AG04450 (cell line): ENCODE data around the gene CCDC127. TPM values are rescaled to one million over a fixed set of nuclear protein-coding genes. Genes with fewer than 3 reads are reported as not detected.
"Not testable (repeated sequence)": the region's sequence is repeated elsewhere in the genome, so short reads cannot be mapped to it uniquely, and the experiment has no call there.

Experiments
- CTCF ChIA-PET: fragments of 300-600, 350-600 bp; formaldehyde crosslinking; extraction: SDS; loops from one replicate; lab custom pipeline; 2022; ENCODE audit warnings: antibody characterized with exemption, inconsistent platforms; lab: Charles Lee
- POLR2A ChIA-PET: fragments of 350-600 bp; formaldehyde crosslinking; extraction: SDS; loops from one replicate; lab custom pipeline; 2021; ENCODE audit warnings: antibody characterized with exemption, inconsistent platforms; lab: Yijun Ruan, JAX
- DNase-seq: peaks from one replicate; pipeline ENCODE4 v3.0.0-alpha.2; 2011; ENCODE audit warnings: low read depth, low spot score
- H3K27ac ChIP-seq: one replicate; pipeline ENCODE4 v1.5.1; 2012; ENCODE audit warnings: low read depth, low read length, control low read depth
- H3K27me3 ChIP-seq: one replicate; pipeline ENCODE4 v1.6.0; 2012; ENCODE audit warnings: low read length; ENCODE audit not compliant: control insufficient read depth, insufficient read depth
- H3K4me3 ChIP-seq: 2 replicates; pipeline ENCODE4 v1.5.1; 2011; ENCODE audit warnings: mild to moderate bottlenecking, low read depth, low read length, control low read depth
- H3K9me3 ChIP-seq: 2 replicates; pipeline ENCODE4 v1.5.1; 2012; ENCODE audit warnings: low read length; ENCODE audit not compliant: control insufficient read depth, insufficient read depth
- polyA plus RNA-seq: library from polyadenylated mRNA; depleted of rRNA; stranded (reverse); fragments of >200 nt; gene quantifications from 2 replicates; pipeline ENCODE4 v1.2.3, GENCODE V29; 2011
- TF ChIP-seq, protein P1 (sequence below): IDR thresholded peaks from 2 replicates; pipeline ENCODE4 v1.5.1; 2011; ENCODE audit warnings: low read depth, low read length, control low read depth, inconsistent platforms

CCDC127 gene
- polyA plus RNA-seq, 1 experiment, result 6.6 TPM

DNA sequence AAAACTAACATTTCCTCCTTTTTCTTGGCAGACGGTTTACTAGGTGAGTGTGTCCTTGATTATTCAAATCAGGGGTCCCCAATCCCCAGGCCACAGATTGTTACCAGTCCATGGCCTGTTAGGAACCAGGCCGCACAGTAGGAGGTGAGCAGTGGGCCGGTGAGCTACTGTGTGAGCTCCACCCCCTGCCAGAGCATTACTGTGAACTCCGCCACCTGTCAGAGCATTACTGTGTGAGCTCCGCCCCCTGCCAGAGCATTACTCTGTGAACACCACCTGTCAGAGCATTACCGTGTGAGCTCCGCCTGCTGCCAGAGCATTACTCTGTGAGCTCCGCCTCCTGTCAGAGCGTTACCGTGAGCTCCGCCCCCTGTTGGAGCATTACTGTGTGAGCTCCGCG, 39.2 kb upstream of the CCDC127 start:
- Histone ChIP-seq H3K27ac (no peak overlapping the region), H3K4me3 (no peak overlapping the region), H3K27me3 (no peaks in the 10 kb centered on the region), H3K9me3 (peaks cover 1% of the 10 kb centered on the region; the same call in 1 of the 2 replicates)
- TF ChIP-seq, protein P1, sequence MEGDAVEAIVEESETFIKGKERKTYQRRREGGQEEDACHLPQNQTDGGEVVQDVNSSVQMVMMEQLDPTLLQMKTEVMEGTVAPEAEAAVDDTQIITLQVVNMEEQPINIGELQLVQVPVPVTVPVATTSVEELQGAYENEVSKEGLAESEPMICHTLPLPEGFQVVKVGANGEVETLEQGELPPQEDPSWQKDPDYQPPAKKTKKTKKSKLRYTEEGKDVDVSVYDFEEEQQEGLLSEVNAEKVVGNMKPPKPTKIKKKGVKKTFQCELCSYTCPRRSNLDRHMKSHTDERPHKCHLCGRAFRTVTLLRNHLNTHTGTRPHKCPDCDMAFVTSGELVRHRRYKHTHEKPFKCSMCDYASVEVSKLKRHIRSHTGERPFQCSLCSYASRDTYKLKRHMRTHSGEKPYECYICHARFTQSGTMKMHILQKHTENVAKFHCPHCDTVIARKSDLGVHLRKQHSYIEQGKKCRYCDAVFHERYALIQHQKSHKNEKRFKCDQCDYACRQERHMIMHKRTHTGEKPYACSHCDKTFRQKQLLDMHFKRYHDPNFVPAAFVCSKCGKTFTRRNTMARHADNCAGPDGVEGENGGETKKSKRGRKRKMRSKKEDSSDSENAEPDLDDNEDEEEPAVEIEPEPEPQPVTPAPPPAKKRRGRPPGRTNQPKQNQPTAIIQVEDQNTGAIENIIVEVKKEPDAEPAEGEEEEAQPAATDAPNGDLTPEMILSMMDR, result no peak
- POLR2A ChIA-PET, result no interaction called here
- DNase-seq, result no peak
- CTCF ChIA-PET, result no interaction called here

DNA sequence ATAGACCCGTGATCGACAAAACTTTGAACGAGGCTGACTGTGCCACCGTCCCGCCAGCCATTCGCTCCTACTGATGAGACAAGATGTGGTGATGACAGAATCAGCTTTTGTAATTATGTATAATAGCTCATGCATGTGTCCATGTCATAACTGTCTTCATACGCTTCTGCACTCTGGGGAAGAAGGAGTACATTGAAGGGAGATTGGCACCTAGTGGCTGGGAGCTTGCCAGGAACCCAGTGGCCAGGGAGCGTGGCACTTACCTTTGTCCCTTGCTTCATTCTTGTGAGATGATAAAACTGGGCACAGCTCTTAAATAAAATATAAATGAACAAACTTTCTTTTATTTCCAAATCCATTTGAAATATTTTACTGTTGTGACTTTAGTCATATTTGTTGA, 38.4 kb upstream of the CCDC127 start:
- POLR2A ChIA-PET, CTCF ChIA-PET, H3K4me3 ChIP-seq, H3K27me3 ChIP-seq, H3K9me3 ChIP-seq, H3K27ac ChIP-seq, DNase-seq: not testable (repeated sequence)

DNA sequence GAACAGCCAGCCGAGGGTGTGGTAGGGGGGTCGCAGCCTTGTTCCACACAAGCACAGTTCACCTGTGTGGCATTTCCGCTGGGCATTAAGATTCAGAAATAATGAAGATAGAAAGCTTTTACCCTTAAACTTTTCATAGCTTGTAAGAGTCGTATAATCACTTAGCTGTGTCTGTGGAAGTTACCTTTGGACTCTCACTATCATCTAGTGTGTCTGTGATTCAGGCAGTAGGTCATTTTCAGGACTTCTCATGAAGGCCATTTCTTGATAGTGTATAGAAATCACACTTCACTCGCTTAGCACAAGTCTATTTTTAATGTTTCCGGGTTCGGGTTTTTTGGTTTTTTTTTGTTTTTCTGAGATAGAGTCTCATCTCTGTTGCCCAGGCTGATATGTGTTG, 37.2 kb upstream of the CCDC127 start:
- POLR2A ChIA-PET, H3K27ac ChIP-seq, CTCF ChIA-PET, DNase-seq, H3K9me3 ChIP-seq, H3K4me3 ChIP-seq, H3K27me3 ChIP-seq: not testable (repeated sequence)

DNA sequence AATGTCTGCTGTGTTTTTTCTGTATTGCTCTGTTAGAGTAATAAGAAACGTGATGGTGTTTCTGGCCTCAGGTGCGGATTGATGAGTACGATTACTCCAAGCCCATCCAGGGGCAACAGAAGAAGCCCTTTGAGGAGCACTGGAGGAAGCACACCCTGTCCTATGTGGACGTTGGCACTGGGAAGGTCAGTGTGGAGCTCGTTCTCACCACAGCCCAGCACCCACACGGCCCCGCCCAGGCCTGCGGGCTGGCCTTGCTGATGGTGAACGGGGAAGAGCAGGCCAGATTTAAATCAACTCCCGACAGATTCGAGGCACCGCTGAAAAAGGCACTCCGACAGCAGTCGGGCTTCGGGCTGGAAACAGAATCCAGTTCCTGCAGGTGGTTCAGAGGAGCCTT, 36.4 kb upstream of the CCDC127 start:
- CTCF ChIA-PET, POLR2A ChIA-PET: not testable (repeated sequence)

DNA sequence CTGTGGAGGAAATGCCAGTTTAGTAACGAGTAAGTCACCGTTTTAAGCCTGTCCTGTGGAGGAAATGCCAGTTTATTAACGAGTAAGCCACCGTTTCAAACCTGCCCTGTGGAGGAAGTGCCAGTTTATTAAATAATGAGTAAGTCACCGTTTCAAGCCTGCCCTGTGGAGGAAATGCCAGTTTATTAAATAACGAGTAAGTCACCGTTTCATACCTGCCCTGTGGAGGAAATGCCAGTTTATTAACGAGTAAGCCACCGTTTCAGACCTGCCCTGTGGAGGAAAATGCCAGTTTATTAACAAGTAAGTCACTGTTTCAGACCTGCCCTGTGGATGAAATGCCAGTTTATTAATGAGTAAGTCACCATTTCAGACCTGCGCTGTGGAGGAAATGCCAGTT, 34.6 kb upstream of the CCDC127 start:
- Histone ChIP-seq H3K9me3 (no peaks in the 10 kb centered on the region; the same call in 1 of the 2 replicates), H3K27ac (no peak overlapping the region), H3K27me3 (no peaks in the 10 kb centered on the region), H3K4me3 (no peak overlapping the region)
- ChIA-PET POLR2A (no interaction called here), CTCF (no interaction called here)
- no peak for DNase-seq
- TF ChIP-seq, protein P1, result no peak

More for the DNA sequence above, 36.4 kb upstream of the CCDC127 start:
- H3K27me3 ChIP-seq, DNase-seq, H3K9me3 ChIP-seq, H3K27ac ChIP-seq, H3K4me3 ChIP-seq: not testable (repeated sequence)

DNA sequence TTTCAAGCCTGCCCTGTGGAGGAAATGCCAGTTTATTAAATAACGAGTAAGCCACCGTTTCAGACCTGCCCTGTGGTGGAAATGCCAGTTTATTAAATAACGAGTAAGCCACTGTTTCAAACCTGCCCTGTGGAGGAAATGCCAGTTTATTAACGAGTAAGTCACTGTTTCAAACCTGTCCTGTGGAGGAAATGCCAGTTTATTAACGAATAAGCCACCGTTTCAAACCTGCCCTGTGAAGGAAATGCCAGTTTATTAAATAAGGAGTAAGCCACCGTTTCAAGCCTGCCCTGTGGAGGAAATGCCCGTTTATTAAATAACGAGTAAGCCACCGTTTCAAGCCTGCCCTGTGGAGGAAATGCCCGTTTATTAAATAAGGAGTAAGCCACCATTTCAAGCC, 34.0 kb upstream of the CCDC127 start:
- H3K9me3 ChIP-seq, H3K4me3 ChIP-seq, POLR2A ChIA-PET, CTCF ChIA-PET, DNase-seq, H3K27me3 ChIP-seq, H3K27ac ChIP-seq: not testable (repeated sequence)

DNA sequence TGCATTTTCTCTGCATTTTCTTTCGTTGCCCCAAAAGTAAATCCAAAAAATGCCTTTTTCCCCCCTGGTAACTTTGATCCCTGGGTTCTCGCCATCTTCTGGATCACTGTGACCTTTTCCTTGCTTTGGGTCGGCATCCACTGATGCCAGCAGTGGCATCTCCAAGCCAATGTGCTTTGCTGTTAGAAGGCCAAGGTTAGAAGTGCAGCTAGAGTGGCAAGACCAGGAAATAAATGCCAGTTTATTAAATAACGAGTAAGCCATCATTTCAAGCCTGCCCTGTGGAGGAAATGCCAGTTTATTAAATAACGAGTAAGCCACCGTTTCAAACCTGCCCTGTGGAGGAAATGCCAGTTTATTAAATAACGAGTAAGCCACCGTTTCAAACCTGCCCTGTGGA, 33.6 kb upstream of the CCDC127 start:
- H3K27me3 ChIP-seq, H3K9me3 ChIP-seq, H3K27ac ChIP-seq, DNase-seq, CTCF ChIA-PET, POLR2A ChIA-PET, H3K4me3 ChIP-seq: not testable (repeated sequence)

DNA sequence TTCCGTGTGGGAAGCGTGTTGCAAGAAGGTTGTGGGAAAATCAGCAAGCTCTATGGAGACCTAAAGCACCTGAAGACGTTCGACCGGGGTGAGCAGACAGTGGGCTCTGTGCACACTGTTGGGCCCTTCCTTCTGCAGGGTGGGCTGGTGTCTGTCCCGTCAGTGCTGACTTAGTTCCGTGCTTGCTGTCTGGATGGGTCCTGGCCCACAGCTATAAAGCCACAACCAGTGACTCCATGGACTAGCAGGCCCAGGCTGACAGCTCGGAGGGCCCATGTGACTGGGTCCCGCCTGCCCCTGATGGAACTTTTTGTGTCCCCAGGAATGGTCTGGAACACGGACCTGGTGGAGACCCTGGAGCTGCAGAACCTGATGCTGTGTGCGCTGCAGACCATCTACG, 33.1 kb upstream of the CCDC127 start:
- DNase-seq, H3K27me3 ChIP-seq, H3K9me3 ChIP-seq, H3K27ac ChIP-seq, POLR2A ChIA-PET, CTCF ChIA-PET, H3K4me3 ChIP-seq: not testable (repeated sequence)

DNA sequence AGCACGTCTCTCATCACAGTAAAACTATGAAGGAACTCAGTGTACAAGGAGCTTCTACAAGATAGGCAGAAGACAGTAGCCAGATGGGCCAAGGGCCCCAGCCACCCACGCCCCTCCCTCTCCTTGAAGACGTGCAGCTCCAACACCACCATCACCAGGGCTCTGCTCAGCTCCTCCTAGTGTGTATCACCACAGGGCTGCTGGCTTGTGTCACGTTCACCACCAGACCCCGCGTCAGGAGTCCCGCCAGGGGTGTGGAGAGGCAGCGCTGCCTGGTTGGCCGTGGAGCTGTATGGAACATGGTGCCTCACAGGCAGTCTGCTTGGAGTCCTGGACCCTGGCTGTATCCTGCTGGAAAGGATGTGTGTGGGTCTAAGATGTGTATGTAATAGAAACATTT, 32.4 kb upstream of the CCDC127 start:
- H3K27ac ChIP-seq, POLR2A ChIA-PET, H3K27me3 ChIP-seq, DNase-seq, CTCF ChIA-PET, H3K4me3 ChIP-seq, H3K9me3 ChIP-seq: not testable (repeated sequence)

DNA sequence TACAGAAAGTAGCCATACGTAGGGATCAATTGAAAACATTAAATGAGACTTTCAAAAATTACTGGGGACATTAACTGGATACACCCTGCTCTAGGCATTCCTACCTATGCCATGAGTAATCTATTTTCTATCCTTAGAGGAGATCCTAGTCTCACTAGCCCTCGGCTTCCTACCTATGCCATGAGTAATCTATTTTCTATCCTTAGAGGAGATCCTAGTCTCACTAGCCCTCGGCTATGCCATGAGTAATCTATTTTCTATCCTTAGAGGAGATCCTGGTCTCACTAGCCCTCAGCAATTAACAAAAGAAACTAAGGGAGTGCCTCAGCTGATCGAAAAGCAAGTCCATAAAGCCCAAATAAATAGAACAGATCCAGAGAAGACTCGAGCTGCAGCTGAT, 27.8 kb upstream of the CCDC127 start:
- H3K27me3 ChIP-seq, DNase-seq, H3K27ac ChIP-seq, CTCF ChIA-PET, H3K4me3 ChIP-seq, H3K9me3 ChIP-seq: not testable (repeated sequence)
- POLR2A ChIA-PET, result interaction anchor here (0.7 kb wide), 1 partner anchor 28 kb away, joined by 3 read pairs; the partner anchor contains the start of genes CCDC127 and SDHA
